Endothelial cell of umbilical vein (primary cell): ENCODE measurements around the gene TSPAN15. TPM values are rescaled to one million over a fixed set of nuclear protein-coding genes. Genes with fewer than 3 reads are reported as not detected.

Experiments used
- BruUV-seq: library from RNA; stranded (reverse); fragments of 400-500 nt; replicated peaks from 2 replicates; lab custom pipeline; 2021; lab: Mats Ljungman, UMichigan
- CTCF ChIA-PET: fragments of 300-600, 350-600 bp; sonication (Branson Sonifier 250); formaldehyde crosslinking; loops from one replicate; lab custom pipeline; 2021; ENCODE audit warnings: antibody characterized with exemption, inconsistent platforms; lab: Charles Lee
- POLR2A ChIA-PET: fragments of 300-600, 350-600 bp; sonication (Branson Sonifier 250); formaldehyde crosslinking; loops from one replicate; lab custom pipeline; 2021; ENCODE audit warnings: antibody characterized with exemption, inconsistent platforms; lab: Charles Lee
- DNase-seq: peaks from one replicate; pipeline ENCODE4 v3.0.0-alpha.2; 2011; ENCODE audit warnings: low read depth, low spot score
- FAIRE-seq: peaks from 2 replicates; lab custom pipeline; 2011; peaks lifted over from hg19 to GRCh38; lab: Jason Lieb, UNC
- H2AFZ ChIP-seq: 2 replicates; pipeline ENCODE4 v1.6.0; 2012; ENCODE audit warnings: low read depth, low read length, control low read depth, inconsistent platforms
- H3K27ac ChIP-seq: 2 replicates; pipeline ENCODE4 v1.5.1; 2011; ENCODE audit warnings: low read depth, mild to moderate bottlenecking, control low read depth, low read length, moderate library complexity; ENCODE audit not compliant: insufficient read depth
- H3K27me3 ChIP-seq, 2 experiments: 2 replicates each; pipeline versions ENCODE4 v1.6.0 to v1.6.1; 2011; ENCODE audit warnings: low read length in 2 of 2, mixed read lengths in 1 of 2; ENCODE audit not compliant: control insufficient read depth in 2 of 2, insufficient read depth in 2 of 2
- H3K36me3 ChIP-seq, 2 experiments: 2 replicates in 1 of 2; 3 replicates in 1 of 2; pipeline ENCODE4 v1.5.1; 2011; ENCODE audit warnings: low read length in 2 of 2, mild to moderate bottlenecking in 1 of 2, moderate library complexity in 1 of 2; ENCODE audit not compliant: control insufficient read depth in 2 of 2, insufficient read depth in 2 of 2; ENCODE audit errors: extremely low read depth in 1 of 2
- H3K4me1 ChIP-seq: 3 replicates; pipeline ENCODE4 v1.5.1; 2011; ENCODE audit warnings: mild to moderate bottlenecking, low read length; ENCODE audit not compliant: control insufficient read depth, insufficient read depth; ENCODE audit errors: extremely low read depth
- H3K4me2 ChIP-seq: 2 replicates; pipeline ENCODE4 v1.6.1; 2011; ENCODE audit warnings: low read length, control low read depth, mixed read lengths; ENCODE audit not compliant: insufficient read depth
- H3K4me3 ChIP-seq, 3 experiments: fragments of 200-600 bp in 1 of 3; sonication (generic), shearing (Covaris generic) in 1 of 3; replicated peaks in 1 of 3; 2 replicates each; pipeline ENCODE4 v1.5.1; 2011 to 2016; ENCODE audit warnings: control low read depth in 3 of 3, low read length in 3 of 3, mild to moderate bottlenecking in 2 of 3, inconsistent platforms in 1 of 3, low read depth in 1 of 3, moderate library complexity in 1 of 3; ENCODE audit not compliant: insufficient read depth in 1 of 3
- H3K79me2 ChIP-seq: 2 replicates; pipeline ENCODE4 v1.6.0; 2012; ENCODE audit warnings: low read length, inconsistent platforms; ENCODE audit not compliant: control insufficient read depth, insufficient read depth
- H3K9ac ChIP-seq: replicated peaks from 2 replicates; pipeline ENCODE3; 2011; ENCODE audit warnings: low read length, control low read depth; ENCODE audit not compliant: insufficient read depth; ENCODE audit errors: extremely low read depth
- H3K9me1 ChIP-seq: replicated peaks from 3 replicates; pipeline ENCODE4 v1.6.0; 2011; ENCODE audit warnings: mild to moderate bottlenecking, low read length; ENCODE audit not compliant: control insufficient read depth, insufficient read depth; ENCODE audit errors: extremely low read depth
- H3K9me3 ChIP-seq: replicated peaks from 2 replicates; pipeline ENCODE4 v1.5.1; 2012; ENCODE audit warnings: low read length, inconsistent platforms; ENCODE audit not compliant: control insufficient read depth, insufficient read depth
- H4K20me1 ChIP-seq: replicated peaks from 2 replicates; pipeline ENCODE3; 2011; ENCODE audit warnings: mild to moderate bottlenecking, low read length; ENCODE audit not compliant: control insufficient read depth, insufficient read depth; ENCODE audit errors: extremely low read depth
- EZH2 ChIP-seq: IDR thresholded peaks from 2 replicates; pipeline ENCODE4 v1.6.1; 2012; ENCODE audit warnings: borderline replicate concordance, low read depth, mild to moderate bottlenecking, moderate library complexity, low read length, inconsistent platforms; ENCODE audit not compliant: severe bottlenecking
- FOS ChIP-seq: IDR thresholded peaks from 2 replicates; pipeline ENCODE4 v1.6.1; 2011; ENCODE audit warnings: mild to moderate bottlenecking, low read length, moderate library complexity, borderline replicate concordance; ENCODE audit not compliant: insufficient read depth
- GATA2 ChIP-seq: IDR thresholded peaks from 2 replicates; pipeline ENCODE4 v1.7.0; 2011; ENCODE audit warnings: low read depth, mild to moderate bottlenecking, moderate library complexity, mixed read lengths, low read length; ENCODE audit not compliant: insufficient read length, insufficient read depth
- JUN ChIP-seq: IDR thresholded peaks from 2 replicates; pipeline ENCODE4 v1.6.1; 2011; ENCODE audit warnings: borderline replicate concordance, low read depth; ENCODE audit not compliant: insufficient read length, insufficient read depth
- MYC ChIP-seq: IDR thresholded peaks from one replicate; pipeline ENCODE4 v1.6.1; 2011; ENCODE audit warnings: mild to moderate bottlenecking, low read depth, low read length
- POLR2A ChIP-seq: IDR thresholded peaks from 2 replicates; pipeline ENCODE4 v1.6.1; 2012; ENCODE audit warnings: low read depth, mild to moderate bottlenecking, control low read depth, low read length
- POLR2AphosphoS5 ChIP-seq: IDR thresholded peaks from 2 replicates; pipeline ENCODE4 v1.6.1; 2012; ENCODE audit warnings: low read depth, mild to moderate bottlenecking, control low read depth, low read length, moderate library complexity; ENCODE audit not compliant: insufficient read depth
- dilution Hi-C: fragments of 300-500 bp; cut with MboI; formaldehyde crosslinking; loops from one replicate; pipeline ENCODE4 v1.15.0; 2019; ENCODE audit warnings: low sequenced_read_pairs; ENCODE audit not compliant: extremely low pct_ligation_motif_present
- intact Hi-C: fragments of 100-400 bp; cut with micrococcal nuclease; formaldehyde crosslinking; loops from one replicate; pipeline ENCODE4 v1.10.0; 2022
- polyA plus RNA-seq, 4 experiments: library from polyadenylated mRNA; depleted of rRNA in 3 of 4; stranded (reverse) in 3 of 4; unstranded in 1 of 4; fragments of >200 nt; gene quantifications; 2 replicates each; pipeline versions ENCODE4 v1.2.1 to v1.2.3, GENCODE V29; 2011 to 2012; ENCODE audit warnings: missing spikeins in 1 of 4
- total RNA-seq: library from RNA; stranded (reverse); gene quantifications from 2 replicates; pipeline ENCODE4 v1.2.3, GENCODE V29; 2021
- TF ChIP-seq, protein P1 (sequence below), 2 donors: IDR thresholded peaks; 1 replicate in 1 of 2; 2 replicates in 1 of 2; pipeline ENCODE4 v1.5.1; 2011; ENCODE audit warnings: low read length in 2 of 2, mild to moderate bottlenecking in 2 of 2, moderate library complexity in 2 of 2, control low read depth in 1 of 2, inconsistent platforms in 1 of 2, low read depth in 1 of 2; ENCODE audit not compliant: insufficient read depth in 1 of 2; ENCODE audit errors: extremely low read depth in 1 of 2
- TF ChIP-seq, protein P2 (sequence below): IDR thresholded peaks from 2 replicates; pipeline ENCODE4 v1.6.1; 2011; ENCODE audit not compliant: insufficient read depth, insufficient read length

Gene TSPAN15
- total and polyA plus RNA-seq, 2 donors (not counting 3 experiments of a cell fraction or from before 2014, with no cell fraction given) = 78.4 to 189 TPM

- no peaks in the 10 kb centered on the region for H3K9me1 ChIP-seq
- H3K9ac ChIP-seq = no peak overlapping the region
- TF ChIP-seq POLR2AphosphoS5 (no peak), JUN (no peak)
- dilution Hi-C loops = no loop called here
- H3K4me3 ChIP-seq = no peak overlapping the region
- H3K9me3 ChIP-seq = no peaks in the 10 kb centered on the region
- no peak overlapping the region for H3K4me2 ChIP-seq
- POLR2A ChIA-PET = no interaction called here
- H3K27ac ChIP-seq = no peak overlapping the region
- H2AFZ ChIP-seq = no peak overlapping the region
- no peaks in the 10 kb centered on the region for H3K79me2 ChIP-seq
- H4K20me1 ChIP-seq = no peaks in the 10 kb centered on the region
- H3K27me3 ChIP-seq = no peaks in the 10 kb centered on the region
- no peak for DNase-seq
- FAIRE-seq = no peak
- H3K36me3 ChIP-seq = peaks cover 0 to 9% of the 10 kb centered on the region in 2 experiments
- peaks cover 7% of the 10 kb centered on the region for H3K4me1 ChIP-seq
- intact Hi-C loops = no loop called here
- CTCF ChIA-PET = interaction anchor here (1.0 to 6.8 kb wide), 3 partner anchors 54 to 96 kb away, joined by 3 to 86 read pairs (median 56); partner anchors contain the start of gene TSPAN15
- BruUV-seq = no TSS peak
Observed at GRCh38 chr10:69503896-69504265, 52.6 kb downstream of the TSPAN15 start.

GRCh38 chr10:69504576-69505250 lies 53.4 kb downstream of the TSPAN15 start:
- no peaks in the 10 kb centered on the region for H3K9me3 ChIP-seq
- no peak overlapping the region for H3K4me2 ChIP-seq
- POLR2A ChIA-PET = no interaction called here
- BruUV-seq = no TSS peak
- H3K27ac ChIP-seq = no peak overlapping the region
- no peak overlapping the region for H3K4me3 ChIP-seq
- H3K36me3 ChIP-seq = peaks cover 0 to 9% of the 10 kb centered on the region in 2 experiments
- no peaks in the 10 kb centered on the region for H3K9me1 ChIP-seq
- H3K79me2 ChIP-seq = no peaks in the 10 kb centered on the region
- dilution Hi-C loops = no loop called here
- CTCF ChIA-PET = interaction anchor here (1.0 to 6.8 kb wide), 4 partner anchors 55 to 97 kb away, joined by 3 to 86 read pairs (median 48); partner anchors contain the start of gene TSPAN15
- peaks cover 7% of the 10 kb centered on the region for H3K4me1 ChIP-seq
- no peak for FAIRE-seq
- H2AFZ ChIP-seq = no peak overlapping the region
- H3K9ac ChIP-seq = no peak overlapping the region
- intact Hi-C loops = loop anchor here (5.0 kb wide), 1 partner anchor 37 kb away; no protein-coding TSS in a partner anchor
- H4K20me1 ChIP-seq = no peaks in the 10 kb centered on the region
- TF ChIP-seq FOS = no peak
- no peak for TF ChIP-seq POLR2A
- no peak for TF ChIP-seq JUN
- TF ChIP-seq MYC = no peak
- TF ChIP-seq GATA2 = no peak
- no peak for TF ChIP-seq EZH2
- TF ChIP-seq, protein P1, sequence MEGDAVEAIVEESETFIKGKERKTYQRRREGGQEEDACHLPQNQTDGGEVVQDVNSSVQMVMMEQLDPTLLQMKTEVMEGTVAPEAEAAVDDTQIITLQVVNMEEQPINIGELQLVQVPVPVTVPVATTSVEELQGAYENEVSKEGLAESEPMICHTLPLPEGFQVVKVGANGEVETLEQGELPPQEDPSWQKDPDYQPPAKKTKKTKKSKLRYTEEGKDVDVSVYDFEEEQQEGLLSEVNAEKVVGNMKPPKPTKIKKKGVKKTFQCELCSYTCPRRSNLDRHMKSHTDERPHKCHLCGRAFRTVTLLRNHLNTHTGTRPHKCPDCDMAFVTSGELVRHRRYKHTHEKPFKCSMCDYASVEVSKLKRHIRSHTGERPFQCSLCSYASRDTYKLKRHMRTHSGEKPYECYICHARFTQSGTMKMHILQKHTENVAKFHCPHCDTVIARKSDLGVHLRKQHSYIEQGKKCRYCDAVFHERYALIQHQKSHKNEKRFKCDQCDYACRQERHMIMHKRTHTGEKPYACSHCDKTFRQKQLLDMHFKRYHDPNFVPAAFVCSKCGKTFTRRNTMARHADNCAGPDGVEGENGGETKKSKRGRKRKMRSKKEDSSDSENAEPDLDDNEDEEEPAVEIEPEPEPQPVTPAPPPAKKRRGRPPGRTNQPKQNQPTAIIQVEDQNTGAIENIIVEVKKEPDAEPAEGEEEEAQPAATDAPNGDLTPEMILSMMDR (IDR thresholded peaks at IDR 0.05; ENCODE audit: extremely low read depth in 1 of 2, insufficient read depth in 1 of 2, low read depth in 1 of 2, low read length in 2 of 2) = no peak
- TF ChIP-seq, protein P2, sequence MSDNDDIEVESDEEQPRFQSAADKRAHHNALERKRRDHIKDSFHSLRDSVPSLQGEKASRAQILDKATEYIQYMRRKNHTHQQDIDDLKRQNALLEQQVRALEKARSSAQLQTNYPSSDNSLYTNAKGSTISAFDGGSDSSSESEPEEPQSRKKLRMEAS = no peak
- TF ChIP-seq POLR2AphosphoS5 = no peak
- no peaks in the 10 kb centered on the region for H3K27me3 ChIP-seq
- no peak for DNase-seq
